ENCODE measurements around the gene TCERG1L.

TCERG1L gene

DNA sequence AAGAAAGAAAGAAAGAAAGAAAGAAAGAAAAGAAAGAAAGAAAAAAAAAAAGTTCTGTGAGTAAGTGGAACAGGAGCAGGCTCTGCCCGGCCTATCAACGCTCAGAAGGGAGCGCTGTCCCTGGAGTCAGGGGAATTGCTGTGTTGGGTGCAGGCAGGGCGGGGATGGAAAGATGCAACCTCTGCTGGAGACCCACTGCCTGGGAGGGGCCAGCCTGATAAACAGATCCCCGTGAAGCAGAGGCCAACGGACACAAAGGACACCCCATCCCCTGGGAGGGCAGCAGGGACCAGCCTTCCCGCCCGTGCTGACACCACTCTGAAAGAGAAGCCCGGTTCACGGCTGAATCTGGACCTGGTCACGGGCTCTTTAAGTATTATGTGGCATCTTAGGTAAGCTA is 54.5 kb downstream of the TCERG1L start:
- Histone ChIP-seq H2AFZ (ENCODE audit: low read depth, low read length, severe bottlenecking) (no peak overlapping the region), H3F3A (ENCODE audit: insufficient read depth) (no peaks in the 10 kb centered on the region), H3K4me3 (ENCODE audit: insufficient read depth, low read length, poor library complexity, severe bottlenecking) (no peak overlapping the region), H3K36me3 (ENCODE audit: low read length) (no peaks in the 10 kb centered on the region), H4K20me1 (ENCODE audit: low read depth, low read length) (no peaks in the 10 kb centered on the region), H3K27ac (ENCODE audit: low read depth, low read length) (no peak overlapping the region), H3K9me3 (ENCODE audit: insufficient read depth, low read length) (no peaks in the 10 kb centered on the region), H3K27me3 (ENCODE audit: low read length) (no peaks in the 10 kb centered on the region), H3K9me2 (replicated peaks; ENCODE audit: insufficient read depth, low read length) (no peaks in the 10 kb centered on the region), H3K79me2 (ENCODE audit: insufficient read depth, low read length) (no peaks in the 10 kb centered on the region), H3K4me2 (ENCODE audit: low read depth, low read length, poor library complexity, severe bottlenecking) (no peak overlapping the region), H3K9ac (ENCODE audit: low read length) (no peak overlapping the region)
- TF ChIP-seq EZH2phosphoT487 (conservative IDR thresholded peaks at IDR 0.05; ENCODE audit: low read length): no peak
- TF ChIP-seq, protein P1, sequence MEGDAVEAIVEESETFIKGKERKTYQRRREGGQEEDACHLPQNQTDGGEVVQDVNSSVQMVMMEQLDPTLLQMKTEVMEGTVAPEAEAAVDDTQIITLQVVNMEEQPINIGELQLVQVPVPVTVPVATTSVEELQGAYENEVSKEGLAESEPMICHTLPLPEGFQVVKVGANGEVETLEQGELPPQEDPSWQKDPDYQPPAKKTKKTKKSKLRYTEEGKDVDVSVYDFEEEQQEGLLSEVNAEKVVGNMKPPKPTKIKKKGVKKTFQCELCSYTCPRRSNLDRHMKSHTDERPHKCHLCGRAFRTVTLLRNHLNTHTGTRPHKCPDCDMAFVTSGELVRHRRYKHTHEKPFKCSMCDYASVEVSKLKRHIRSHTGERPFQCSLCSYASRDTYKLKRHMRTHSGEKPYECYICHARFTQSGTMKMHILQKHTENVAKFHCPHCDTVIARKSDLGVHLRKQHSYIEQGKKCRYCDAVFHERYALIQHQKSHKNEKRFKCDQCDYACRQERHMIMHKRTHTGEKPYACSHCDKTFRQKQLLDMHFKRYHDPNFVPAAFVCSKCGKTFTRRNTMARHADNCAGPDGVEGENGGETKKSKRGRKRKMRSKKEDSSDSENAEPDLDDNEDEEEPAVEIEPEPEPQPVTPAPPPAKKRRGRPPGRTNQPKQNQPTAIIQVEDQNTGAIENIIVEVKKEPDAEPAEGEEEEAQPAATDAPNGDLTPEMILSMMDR (IDR thresholded peaks at IDR 0.05; ENCODE audit: insufficient read depth, low read length, poor library complexity, severe bottlenecking): no peak

DNA sequence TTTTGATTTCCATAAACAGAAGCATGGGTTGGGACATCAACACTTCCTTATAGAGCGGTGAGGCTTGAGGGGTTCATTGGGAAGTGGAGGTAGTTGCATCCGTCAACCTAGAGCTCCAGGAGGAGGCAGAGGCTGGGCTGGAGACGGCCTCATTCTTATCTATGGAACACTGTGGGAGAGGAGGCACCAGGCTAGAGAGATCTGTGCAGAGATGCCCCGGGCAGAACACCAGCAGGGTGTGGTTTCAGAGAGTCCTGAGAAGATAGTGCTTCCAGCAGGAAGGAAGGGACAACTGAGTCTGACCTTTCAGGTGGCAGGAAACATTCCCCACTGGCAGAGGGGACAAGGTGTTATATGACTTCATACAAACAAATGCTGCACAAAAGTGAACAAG is 56.7 kb downstream of the TCERG1L start:
- H3K9me2 ChIP-seq (replicated peaks; ENCODE audit: insufficient read depth, low read length): no peaks in the 10 kb centered on the region
- no peak overlapping the region for H2AFZ ChIP-seq (ENCODE audit: low read depth, low read length, severe bottlenecking)
- no peaks in the 10 kb centered on the region for H3F3A ChIP-seq (ENCODE audit: insufficient read depth)
- no peak overlapping the region for H3K27ac ChIP-seq (ENCODE audit: low read depth, low read length)
- no peaks in the 10 kb centered on the region for H4K20me1 ChIP-seq (ENCODE audit: low read depth, low read length)
- H3K4me2 ChIP-seq (ENCODE audit: low read depth, low read length, poor library complexity, severe bottlenecking): no peak overlapping the region
- H3K9ac ChIP-seq (ENCODE audit: low read length): no peak overlapping the region
- no peak for TF ChIP-seq EZH2phosphoT487 (conservative IDR thresholded peaks at IDR 0.05; ENCODE audit: low read length)
- TF ChIP-seq, protein P1 (IDR thresholded peaks at IDR 0.05; ENCODE audit: insufficient read depth, low read length, poor library complexity, severe bottlenecking): no peak
- H3K27me3 ChIP-seq (ENCODE audit: low read length): no peaks in the 10 kb centered on the region
- H3K36me3 ChIP-seq (ENCODE audit: low read length): no peaks in the 10 kb centered on the region
- no peaks in the 10 kb centered on the region for H3K9me3 ChIP-seq (ENCODE audit: insufficient read depth, low read length)
- no peaks in the 10 kb centered on the region for H3K79me2 ChIP-seq (ENCODE audit: insufficient read depth, low read length)
- no peak overlapping the region for H3K4me3 ChIP-seq (ENCODE audit: insufficient read depth, low read length, poor library complexity, severe bottlenecking)

DNA sequence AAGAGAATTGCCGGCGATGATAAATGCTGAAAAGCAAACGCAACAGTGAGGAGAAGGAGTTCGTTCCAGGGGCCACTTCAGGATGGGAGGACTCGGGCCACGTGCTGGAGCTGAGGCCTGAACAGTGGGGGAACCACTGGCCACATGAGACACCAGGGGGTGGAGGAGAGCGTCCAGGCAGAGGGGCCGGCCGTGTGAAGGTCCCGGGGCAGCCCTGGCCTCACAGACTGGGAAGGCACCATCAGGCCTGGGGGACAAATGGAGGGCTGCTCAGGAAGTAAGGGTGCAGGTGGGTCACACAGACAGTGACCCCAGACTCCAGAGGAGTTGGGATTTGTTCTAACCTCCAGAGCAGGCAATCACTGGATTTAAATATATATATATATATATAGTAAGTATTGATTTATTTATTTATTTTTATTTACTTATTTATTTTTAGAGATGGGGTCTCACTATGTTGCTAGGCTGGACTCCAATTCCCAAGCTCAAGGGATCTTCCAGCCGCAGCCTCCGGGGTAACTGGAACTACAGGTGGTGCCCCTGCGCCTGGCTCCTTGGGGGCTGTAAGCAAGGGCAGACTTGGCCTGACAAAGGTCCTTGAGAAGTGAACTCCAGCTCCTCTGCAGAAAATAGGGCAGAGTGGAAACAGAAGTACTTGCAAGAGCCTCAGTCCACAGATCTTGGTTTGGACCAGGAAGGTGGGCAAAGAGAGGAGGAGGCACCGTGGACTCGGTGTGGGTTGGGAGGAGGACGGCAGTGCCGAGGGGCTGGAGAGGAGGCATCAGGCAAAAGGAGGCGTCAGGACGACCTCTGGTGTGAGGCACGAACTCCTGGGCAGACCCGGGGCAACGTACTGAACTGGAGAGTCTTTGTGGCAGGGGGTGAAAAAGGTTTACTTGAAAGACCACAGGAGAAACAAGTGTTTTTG is 57.3 kb downstream of the TCERG1L start:
- no peaks in the 10 kb centered on the region for H3K27me3 ChIP-seq (ENCODE audit: low read length)
- H3K79me2 ChIP-seq (ENCODE audit: insufficient read depth, low read length): no peaks in the 10 kb centered on the region
- no peaks in the 10 kb centered on the region for H3K36me3 ChIP-seq (ENCODE audit: low read length)
- H4K20me1 ChIP-seq (ENCODE audit: low read depth, low read length): no peaks in the 10 kb centered on the region
- H2AFZ ChIP-seq (ENCODE audit: low read depth, low read length, severe bottlenecking): no peak overlapping the region
- no peak overlapping the region for H3K4me3 ChIP-seq (ENCODE audit: insufficient read depth, low read length, poor library complexity, severe bottlenecking)
- no peak for TF ChIP-seq EZH2phosphoT487 (conservative IDR thresholded peaks at IDR 0.05; ENCODE audit: low read length)
- TF ChIP-seq, protein P1 (IDR thresholded peaks at IDR 0.05; ENCODE audit: insufficient read depth, low read length, poor library complexity, severe bottlenecking): no peak
- H3K27ac ChIP-seq (ENCODE audit: low read depth, low read length): no peak overlapping the region
- H3K9ac ChIP-seq (ENCODE audit: low read length): no peak overlapping the region
- H3K4me2 ChIP-seq (ENCODE audit: low read depth, low read length, poor library complexity, severe bottlenecking): no peak overlapping the region
- H3F3A ChIP-seq (ENCODE audit: insufficient read depth): no peaks in the 10 kb centered on the region
- H3K9me2 ChIP-seq (replicated peaks; ENCODE audit: insufficient read depth, low read length): no peaks in the 10 kb centered on the region
- H3K9me3 ChIP-seq (ENCODE audit: insufficient read depth, low read length): no peaks in the 10 kb centered on the region

Data from SU-DHL-6 (cell line).